Measurements from ENCODE around the gene TMPRSS11F.
A peak's percentile ranks its signal among the peaks of the same experiment; 100 is the strongest.

The TMPRSS11F gene

DNA sequence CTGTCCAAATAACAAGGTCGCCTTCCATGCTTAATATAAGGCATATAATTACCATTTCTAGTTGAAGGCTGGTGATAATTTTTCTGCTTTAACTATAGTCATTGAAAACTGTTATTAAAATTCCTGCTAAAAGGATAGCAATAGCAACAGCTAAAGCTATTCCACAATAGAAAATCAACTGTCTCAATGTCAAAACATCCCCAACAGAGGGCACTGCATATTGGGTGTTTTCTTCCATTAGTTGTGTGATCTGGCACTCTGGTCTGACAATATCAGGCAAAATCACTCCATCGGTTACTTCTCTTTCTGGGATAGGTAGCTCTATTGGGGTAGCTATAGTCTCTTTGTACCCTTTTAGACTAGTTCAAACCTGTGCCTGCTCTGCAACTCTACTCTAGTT is 53.5 kb downstream of the TMPRSS11F start:
- DNase-seq, result no peak

DNA sequence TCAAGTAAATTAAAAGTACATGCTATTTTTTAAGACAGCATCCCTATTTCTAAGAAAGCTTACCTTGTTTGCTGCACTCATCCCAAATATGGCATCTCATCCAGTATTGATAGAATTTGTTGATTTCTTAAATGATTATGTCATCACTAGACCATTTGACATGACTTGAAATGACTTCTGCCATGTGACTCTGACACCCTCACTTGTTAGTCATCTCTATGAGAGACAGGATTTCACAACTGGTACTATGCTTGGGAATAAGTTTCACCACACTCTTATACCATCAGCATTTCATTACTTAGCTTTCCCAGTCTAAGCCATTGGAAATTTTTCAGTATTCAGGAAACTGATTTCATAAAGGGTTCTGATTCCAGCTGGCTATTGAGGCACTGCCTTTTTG is 55.3 kb downstream of the TMPRSS11F start:
- DNase-seq, result no peak

DNA sequence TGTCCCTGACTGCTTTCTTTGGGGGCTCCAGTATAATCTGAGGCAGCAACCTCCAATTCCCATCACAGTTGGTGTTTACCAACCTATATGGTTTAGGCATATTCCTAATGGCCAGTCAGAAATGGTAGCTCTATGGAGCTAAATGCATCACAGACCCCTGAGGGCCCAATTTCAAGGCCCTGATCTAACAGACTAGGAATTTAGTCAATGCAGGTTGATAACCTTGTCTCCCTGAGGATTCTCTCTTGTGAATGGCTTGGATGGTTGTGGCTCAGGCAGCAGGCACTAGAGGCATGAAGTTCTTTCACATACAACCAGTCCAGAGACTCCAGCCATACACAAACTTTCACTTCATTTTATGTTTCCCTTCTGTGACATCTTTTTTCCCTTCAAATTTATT is 59.4 kb downstream of the TMPRSS11F start:
- no peak for DNase-seq

DNA sequence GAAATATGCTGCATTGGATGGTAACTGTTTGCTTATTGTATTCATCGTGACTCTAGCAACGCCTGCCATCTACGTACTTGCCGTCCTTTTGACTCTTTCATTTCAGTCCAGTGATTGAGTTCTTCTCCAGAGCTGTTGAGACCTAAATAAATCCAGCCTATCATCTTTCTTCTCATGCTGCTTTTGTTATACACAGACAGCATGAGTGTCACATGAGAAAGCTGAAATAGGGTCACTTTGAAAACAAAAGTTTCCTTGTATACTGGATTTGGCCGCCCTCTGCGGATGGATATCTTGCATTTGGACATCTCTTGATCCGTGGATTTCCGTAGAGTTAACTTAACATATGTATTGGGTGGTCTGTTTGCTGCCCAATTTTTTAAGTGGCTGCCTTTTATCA is 67.2 kb downstream of the TMPRSS11F start:
- DNase-seq, result no peak

DNA sequence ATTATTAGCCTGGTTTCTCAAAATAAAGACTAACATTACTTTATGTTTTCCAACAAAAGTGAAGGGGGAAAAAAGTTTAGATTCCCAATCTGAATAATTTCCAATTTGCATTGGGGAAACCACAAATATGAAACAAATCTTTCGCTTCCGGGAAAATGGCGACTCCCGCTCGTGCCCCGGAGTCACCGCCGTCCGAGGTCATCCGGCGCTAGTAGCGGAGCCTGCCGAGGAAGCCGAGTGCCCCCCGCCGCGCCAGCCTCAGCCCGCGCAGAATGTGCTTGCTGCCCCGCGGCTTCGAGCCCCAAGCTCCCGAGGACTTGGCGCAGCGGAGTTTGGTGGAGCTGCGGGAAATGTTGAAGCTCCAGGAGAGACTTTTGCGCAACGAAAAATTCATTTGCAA is 91.4 kb downstream of the TMPRSS11F start:
- DNase-seq, result no peak

DNA sequence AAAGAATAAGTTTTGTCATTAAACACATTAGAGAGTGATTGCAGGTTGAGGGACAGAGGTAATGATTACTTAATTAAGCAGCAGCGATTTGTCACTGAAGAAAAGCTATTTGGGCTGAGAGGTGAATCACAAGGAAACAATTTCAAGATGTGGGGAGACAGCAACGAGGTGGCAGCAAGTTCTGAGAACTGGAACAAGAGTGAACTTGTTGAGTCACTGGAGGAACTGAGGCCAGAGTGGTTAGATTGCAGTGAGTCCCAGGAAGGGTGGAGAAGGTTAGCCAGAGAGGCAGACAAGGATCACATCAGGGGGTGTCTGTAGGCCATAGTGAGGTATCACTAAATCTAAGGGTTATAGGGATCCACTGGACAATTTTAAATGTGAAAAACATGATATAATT is 108.5 kb downstream of the TMPRSS11F start:
- DNase-seq, result peak; percentile 0

DNA sequence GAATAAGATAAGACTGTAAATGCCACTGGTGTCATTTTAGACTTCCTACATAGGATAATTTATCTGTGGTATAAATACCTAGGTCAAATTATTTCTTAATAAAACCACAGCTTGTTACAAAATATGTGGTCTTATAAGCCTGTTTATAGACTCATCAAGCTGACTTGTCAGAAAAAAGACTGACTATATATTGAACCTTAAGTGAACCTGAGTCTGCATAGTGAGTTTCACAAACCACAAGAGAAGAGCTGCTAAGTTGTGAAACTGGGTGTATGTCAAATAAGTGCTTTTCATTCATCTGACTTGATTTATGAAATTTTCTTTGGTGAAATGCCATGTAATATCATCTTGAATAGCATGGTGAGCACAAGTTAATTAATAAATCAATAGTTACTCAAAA is 118.0 kb downstream of the TMPRSS11F start:
- no peak for DNase-seq
